SK-N-SH treated with all-trans-retinoic acid at 6 μM for 48 hours (cell line): Measurements from ENCODE around the gene WDR5.

ENCODE experiments used
- ATAC-seq: fragments of 200-7000 bp; cut with Tn5 transposase; 3 replicates; pipeline ENCODE4 v1.9.1; 2020; ENCODE audit warnings: mild to moderate bottlenecking, moderate library complexity
- ARNTL ChIP-seq: fragments of 450-650 bp; formaldehyde crosslinking; IDR thresholded peaks from 2 replicates; pipeline ENCODE4 v1.5.0; 2020; ENCODE audit warnings: low read depth, mild to moderate bottlenecking, moderate library complexity, borderline replicate concordance
- BACH2 ChIP-seq: fragments of 250-450 bp; sonication (Bioruptor Pico); IDR thresholded peaks from 2 replicates; pipeline ENCODE4 v1.9.0; 2021; ENCODE audit warnings: mild to moderate bottlenecking, borderline replicate concordance
- CREB5 ChIP-seq: fragments of 250-450 bp; sonication (Bioruptor Pico); IDR thresholded peaks from 2 replicates; pipeline ENCODE4 v1.5.1; 2020; ENCODE audit warnings: low read depth, mild to moderate bottlenecking, moderate library complexity
- CSDC2 ChIP-seq: fragments of 250-450 bp; sonication (Bioruptor Pico); IDR thresholded peaks from 2 replicates; pipeline ENCODE4 v1.5.0; 2020; ENCODE audit warnings: mild to moderate bottlenecking, moderate library complexity
- CSRNP3 ChIP-seq: fragments of 250-450 bp; sonication (Bioruptor Pico); IDR thresholded peaks from 2 replicates; pipeline ENCODE4 v1.5.1; 2021; ENCODE audit warnings: mild to moderate bottlenecking, moderate library complexity
- ESRRG ChIP-seq: fragments of 250-450 bp; sonication (Bioruptor Pico); IDR thresholded peaks from 2 replicates; pipeline ENCODE4 v1.6.1; 2021; ENCODE audit warnings: mild to moderate bottlenecking
- GLIS3 ChIP-seq: fragments of 250-450 bp; sonication (Bioruptor Pico); IDR thresholded peaks from 2 replicates; pipeline ENCODE4 v1.5.0; 2020; ENCODE audit warnings: mild to moderate bottlenecking, moderate library complexity
- ISL1 ChIP-seq: fragments of 250-450 bp; sonication (Bioruptor Pico); IDR thresholded peaks from 2 replicates; pipeline ENCODE4 v2.1.2; 2022; ENCODE audit warnings: mild to moderate bottlenecking, moderate library complexity
- OSR1 ChIP-seq: fragments of 250-450 bp; sonication (Bioruptor Pico); IDR thresholded peaks from 2 replicates; pipeline ENCODE4 v1.8.0; 2022; ENCODE audit warnings: moderate library complexity, mild to moderate bottlenecking, inconsistent platforms
- PATZ1 ChIP-seq: fragments of 250-450 bp; sonication (Bioruptor Pico); IDR thresholded peaks from 2 replicates; pipeline ENCODE4 v1.8.0; 2020; ENCODE audit warnings: mild to moderate bottlenecking, moderate library complexity, borderline replicate concordance
- POU6F1 ChIP-seq: fragments of 250-450 bp; sonication (Bioruptor Pico); IDR thresholded peaks from 2 replicates; pipeline ENCODE4 v1.8.0; 2021; ENCODE audit warnings: low read depth, mild to moderate bottlenecking, moderate library complexity, borderline replicate concordance
- PPARA ChIP-seq: fragments of 250-450 bp; sonication (Bioruptor Pico); IDR thresholded peaks from 2 replicates; pipeline ENCODE4 v1.5.0; 2020; ENCODE audit warnings: mild to moderate bottlenecking, borderline replicate concordance
- RARB ChIP-seq: fragments of 250-450 bp; sonication (Bioruptor Pico); IDR thresholded peaks from 2 replicates; pipeline ENCODE4 v1.8.0; 2021; ENCODE audit warnings: mild to moderate bottlenecking, moderate library complexity
- SNAI2 ChIP-seq: fragments of 250-450 bp; sonication (Bioruptor Pico); IDR thresholded peaks from 2 replicates; pipeline ENCODE4 v1.5.0; 2020; ENCODE audit warnings: mild to moderate bottlenecking, moderate library complexity
- TCF4 ChIP-seq: fragments of 250-450 bp; sonication (Bioruptor Pico); IDR thresholded peaks from 2 replicates; pipeline ENCODE4 v1.8.0; 2021; ENCODE audit warnings: mild to moderate bottlenecking, moderate library complexity, borderline replicate concordance
- TSHZ2 ChIP-seq: fragments of 250-450 bp; sonication (Bioruptor Pico); IDR thresholded peaks from 2 replicates; pipeline ENCODE4 v1.5.0; 2020; ENCODE audit warnings: mild to moderate bottlenecking, moderate library complexity
- ZC3H10 ChIP-seq: fragments of 250-450 bp; sonication (Bioruptor Pico); IDR thresholded peaks from 2 replicates; pipeline ENCODE4 v1.5.1; 2021; ENCODE audit warnings: mild to moderate bottlenecking, moderate library complexity
- ZFP3 ChIP-seq: fragments of 250-450 bp; sonication (Bioruptor Pico); IDR thresholded peaks from 2 replicates; pipeline ENCODE4 v1.5.0; 2020; ENCODE audit warnings: mild to moderate bottlenecking, moderate library complexity
- ZNF565 ChIP-seq: fragments of 450-650 bp; formaldehyde crosslinking; conservative IDR thresholded peaks from 2 replicates; pipeline ENCODE4 v1.5.0; 2020; ENCODE audit warnings: low read depth, mild to moderate bottlenecking, moderate library complexity
- ZNF8 ChIP-seq: fragments of 450-650 bp; formaldehyde crosslinking; IDR thresholded peaks from 2 replicates; pipeline ENCODE4 v1.5.0; 2020; ENCODE audit warnings: mild to moderate bottlenecking, moderate library complexity

Gene WDR5

GRCh38 chr9:134177186-134177585 is 41.3 kb downstream of the WDR5 start:
- no peak for ATAC-seq
- TF ChIP-seq TSHZ2 (CRISPR knock-in tag): no peak
- no peak for TF ChIP-seq SNAI2 (CRISPR knock-in tag)
- no peak for TF ChIP-seq GLIS3 (CRISPR knock-in tag)
- no peak for TF ChIP-seq OSR1 (CRISPR knock-in tag)
- TF ChIP-seq ZNF565 (CRISPR knock-in tag): no peak
- no peak for TF ChIP-seq ZNF8 (CRISPR knock-in tag)
- TF ChIP-seq TCF4 (CRISPR knock-in tag): no peak
- TF ChIP-seq ZFP3 (CRISPR knock-in tag): no peak
- no peak for TF ChIP-seq CSDC2 (CRISPR knock-in tag)
- no peak for TF ChIP-seq POU6F1
- no peak for TF ChIP-seq CSRNP3 (CRISPR knock-in tag)
- no peak for TF ChIP-seq PATZ1 (CRISPR knock-in tag)
- no peak for TF ChIP-seq CREB5 (CRISPR knock-in tag)
- TF ChIP-seq RARB (CRISPR knock-in tag): no peak
- TF ChIP-seq ZC3H10 (CRISPR knock-in tag): no peak
- TF ChIP-seq ESRRG: no peak
- TF ChIP-seq ISL1 (CRISPR knock-in tag): no peak

- TF ChIP-seq PPARA (CRISPR knock-in tag): no peak
- no peak for TF ChIP-seq ISL1 (CRISPR knock-in tag)
- TF ChIP-seq BACH2: no peak
- TF ChIP-seq ZFP3 (CRISPR knock-in tag): no peak
- no peak for TF ChIP-seq ESRRG
- TF ChIP-seq SNAI2 (CRISPR knock-in tag): no peak
- no peak for TF ChIP-seq CSRNP3 (CRISPR knock-in tag)
- no peak for TF ChIP-seq ZNF8 (CRISPR knock-in tag)
- no peak for TF ChIP-seq ARNTL (CRISPR knock-in tag)
- TF ChIP-seq CSDC2 (CRISPR knock-in tag): no peak
- ATAC-seq: no peak
Measured at GRCh38 chr9:134177624-134178393, 41.9 kb downstream of the WDR5 start.
